ENCODE measurements around the gene ACACA. TPM values are rescaled to one million over a fixed set of nuclear protein-coding genes. Genes with fewer than 3 reads are reported as not detected.
"Not testable (repeated sequence)": the region's sequence is repeated elsewhere in the genome, so short reads cannot be mapped to it uniquely, and the experiment has no call there.

ACACA gene
- 21.9 TPM for polyA plus RNA-seq (2012; ENCODE audit: missing spikeins)

DNA sequence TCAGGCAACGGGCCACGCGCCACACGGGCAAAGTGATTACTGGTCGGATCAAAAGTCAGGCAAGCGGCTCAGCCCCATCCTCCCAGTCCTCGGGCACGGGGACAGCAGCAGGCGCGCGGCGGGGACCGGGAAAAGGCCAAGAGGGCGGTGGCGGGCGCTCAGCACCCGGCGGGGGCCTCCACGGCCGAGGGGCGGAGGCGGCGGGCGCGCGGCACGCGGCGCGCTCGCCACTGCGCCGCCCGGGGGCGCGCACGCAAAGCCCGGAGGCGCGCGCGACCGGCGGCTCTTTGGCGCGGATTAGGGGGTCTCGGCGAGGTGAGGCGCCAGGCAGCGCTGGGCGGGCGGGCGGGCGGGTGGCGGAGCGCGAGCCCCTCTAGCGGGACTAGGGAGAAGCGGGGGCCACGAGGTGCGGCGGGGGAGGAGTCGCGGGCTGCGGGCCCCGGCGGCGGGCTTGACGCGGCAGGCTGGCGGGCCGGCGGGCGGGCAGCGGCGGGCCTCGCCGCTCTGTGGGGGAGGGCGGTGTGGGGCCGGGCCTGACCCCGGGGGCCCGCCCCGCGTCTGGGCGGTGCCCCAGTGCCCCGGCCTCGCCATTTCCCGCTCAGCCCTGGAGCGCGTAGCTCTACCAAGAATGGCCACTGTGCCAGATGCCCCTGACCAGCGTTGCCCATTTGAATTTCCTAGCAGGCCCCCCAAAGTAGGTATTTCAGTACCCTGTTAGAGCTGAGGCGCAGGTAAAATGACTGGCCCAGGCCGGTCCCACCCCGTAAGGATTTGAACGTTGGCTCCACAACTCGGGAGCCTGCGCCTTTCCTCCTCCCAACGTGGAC is at the start of gene ACACA, which contains the start of gene TADA2A:
Gene ACACA, minus strand, starts transcription at position 202 of the 827 bp plus-strand sequence. CDS start 537 bp downstream, outside the sequence.
Gene TADA2A, plus strand, starts transcription at position 252 of the 827 bp plus-strand sequence. CDS start 4,480 bp downstream, outside the sequence.
- TF ChIP-seq TAF1 (IDR thresholded peaks at IDR 0.05; ENCODE audit: borderline replicate concordance, low read depth, low read length) (peak; percentile 65), POLR2AphosphoS5 (IDR thresholded peaks at IDR 0.05; ENCODE audit: low read depth, low read length) (peak; percentile 76), POLR2A (IDR thresholded peaks at IDR 0.05; ENCODE audit: low read depth, low read length) (peak; percentile 79; the same call in 1 of the 2 replicates)
- no peak for FAIRE-seq
- peak; percentile 93 for DNase-seq (ENCODE audit: insufficient read length)

DNA sequence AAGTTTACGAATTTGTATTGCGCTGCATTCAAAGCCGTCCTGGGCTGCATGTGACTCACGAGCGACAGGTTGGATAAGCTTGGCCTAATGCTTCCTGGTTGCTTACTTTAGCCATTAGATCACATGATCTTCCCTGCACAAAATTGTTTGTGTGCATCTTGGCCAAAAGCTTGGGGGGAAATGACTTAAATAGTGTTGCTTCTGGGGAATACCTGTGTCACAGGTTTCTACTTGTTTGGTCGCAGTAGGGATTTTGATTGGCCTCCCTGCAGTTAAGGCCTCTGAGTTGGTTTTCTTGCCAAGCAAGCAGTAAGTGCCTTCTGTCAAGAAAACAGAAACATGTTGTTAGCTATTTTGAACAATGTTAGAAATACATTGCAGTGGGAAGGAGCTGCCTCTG is 43.5 kb upstream of the ACACA start:
- no peak for DNase-seq (ENCODE audit: insufficient read length)
- FAIRE-seq: no peak
- TF ChIP-seq TAF1 (IDR thresholded peaks at IDR 0.05; ENCODE audit: borderline replicate concordance, low read depth, low read length) (no peak), POLR2AphosphoS5 (IDR thresholded peaks at IDR 0.05; ENCODE audit: low read depth, low read length) (no peak)

DNA sequence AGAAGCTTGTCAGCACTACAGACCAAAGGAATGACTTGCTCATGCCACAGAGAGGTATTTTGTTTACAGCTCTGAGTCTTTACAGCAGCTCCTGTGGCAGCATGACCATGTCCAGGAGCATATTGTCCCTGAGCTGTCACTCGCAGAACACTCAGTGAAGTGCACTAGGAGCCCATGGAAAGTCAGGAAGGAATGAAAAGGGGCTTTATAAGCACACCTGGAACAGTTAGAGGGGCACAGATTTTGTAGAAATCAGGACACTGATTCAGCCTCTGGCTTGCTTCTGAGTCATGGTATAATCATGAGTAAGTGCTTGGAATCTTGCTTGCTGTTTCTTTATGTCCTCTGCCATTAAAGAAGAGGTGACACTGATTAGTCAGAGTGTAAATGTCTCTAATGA is 41.0 kb upstream of the ACACA start:
- no peak for DNase-seq (ENCODE audit: insufficient read length)
- no peak for TF ChIP-seq POLR2A (IDR thresholded peaks at IDR 0.05; ENCODE audit: low read depth, low read length)
- no peak for TF ChIP-seq TAF1 (IDR thresholded peaks at IDR 0.05; ENCODE audit: borderline replicate concordance, low read depth, low read length)
- no peak for TF ChIP-seq POLR2AphosphoS5 (IDR thresholded peaks at IDR 0.05; ENCODE audit: low read depth, low read length)
- FAIRE-seq: no peak

DNA sequence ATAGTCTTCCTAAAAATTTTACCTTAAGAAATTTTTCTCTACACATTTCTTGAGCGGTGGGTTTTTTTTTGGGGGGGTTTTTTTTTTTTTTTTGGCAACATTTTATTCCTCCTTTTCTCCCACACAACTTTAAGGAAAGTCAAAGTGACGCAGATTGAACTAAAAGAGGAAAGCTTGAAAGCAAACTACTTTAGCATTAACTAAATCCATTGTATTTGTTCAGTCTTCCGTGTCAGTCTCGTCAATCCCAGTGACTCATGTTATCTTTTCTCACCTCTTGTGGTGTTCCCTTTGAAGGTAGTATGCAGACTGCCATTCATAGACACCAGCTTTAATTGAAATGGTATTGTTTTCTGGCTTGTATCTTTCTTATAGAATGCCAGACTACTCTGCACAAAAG is 39.4 kb upstream of the ACACA start:
- TF ChIP-seq TAF1 (IDR thresholded peaks at IDR 0.05; ENCODE audit: borderline replicate concordance, low read depth, low read length) (no peak), POLR2AphosphoS5 (IDR thresholded peaks at IDR 0.05; ENCODE audit: low read depth, low read length) (no peak), POLR2A (IDR thresholded peaks at IDR 0.05; ENCODE audit: low read depth, low read length) (no peak)
- no peak for FAIRE-seq
- no peak for DNase-seq (ENCODE audit: insufficient read length)

DNA sequence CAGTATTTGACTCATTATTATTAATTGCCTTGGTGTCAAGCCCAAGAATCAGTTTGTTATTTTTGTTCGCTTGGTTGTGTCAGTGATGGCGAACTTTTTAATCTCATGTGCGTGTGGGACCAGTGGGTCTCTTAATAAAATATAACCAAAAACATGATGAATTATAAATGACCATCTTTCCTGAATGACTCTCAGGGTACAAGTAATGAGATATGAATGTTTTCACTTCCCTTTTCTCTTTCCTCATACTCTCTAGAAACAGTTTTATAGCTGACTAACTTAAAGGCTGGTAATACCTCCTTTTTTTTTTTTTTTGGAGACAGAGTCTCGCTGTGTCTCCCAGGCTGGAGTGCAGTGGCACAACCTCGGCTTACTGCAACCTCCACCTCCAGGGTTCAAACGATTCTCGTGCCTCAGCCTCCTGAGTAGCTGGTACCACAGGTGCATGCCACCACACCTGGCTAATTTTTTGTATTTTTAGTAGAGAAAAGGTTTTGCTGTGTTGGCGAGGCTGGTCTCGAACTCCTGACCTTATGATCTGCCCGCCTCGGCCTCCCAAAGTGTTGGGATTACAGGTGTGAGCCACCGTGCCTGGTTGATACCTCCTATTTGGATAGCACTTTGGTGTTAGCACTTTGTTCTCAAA is 34.9 kb upstream of the ACACA start:
- not testable (repeated sequence) for DNase-seq (ENCODE audit: insufficient read length); FAIRE-seq

DNA sequence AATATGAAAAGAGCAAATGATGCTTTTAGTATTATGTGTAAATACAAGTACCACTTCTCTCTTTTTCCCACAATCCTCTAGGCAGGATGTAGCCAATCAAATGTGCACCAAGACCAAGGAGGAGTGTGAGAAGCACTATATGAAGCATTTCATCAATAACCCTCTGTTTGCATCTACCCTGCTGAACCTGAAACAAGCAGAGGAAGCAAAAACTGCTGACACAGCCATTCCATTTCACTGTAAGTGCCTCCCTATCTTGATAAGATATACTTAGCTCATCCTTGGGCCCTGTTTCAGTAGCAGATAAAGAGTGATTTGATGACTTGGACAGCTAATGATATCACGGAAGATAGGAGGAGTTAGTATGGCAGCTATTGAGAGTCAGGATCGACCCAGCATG is 33.8 kb upstream of the ACACA start:
- FAIRE-seq: no peak

DNA sequence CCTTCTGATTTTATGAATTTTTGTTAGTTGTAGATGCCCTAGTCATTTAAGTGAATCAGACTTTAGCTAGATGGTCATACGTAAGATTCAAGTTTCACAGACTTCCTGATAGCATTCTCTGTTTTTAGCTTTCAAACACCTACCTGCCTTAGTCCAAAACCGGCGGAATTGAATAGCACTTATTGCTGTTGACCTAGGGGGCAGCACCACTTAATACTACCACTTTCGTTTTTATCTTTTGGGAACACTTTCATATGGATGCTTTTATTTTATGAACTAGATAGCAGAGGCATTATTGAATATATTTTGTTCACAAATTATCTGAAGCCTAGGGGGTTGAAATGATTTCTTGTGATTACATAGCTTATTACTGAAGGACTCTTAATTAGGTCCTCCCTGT is 31.5 kb upstream of the ACACA start:
- TF ChIP-seq TAF1 (IDR thresholded peaks at IDR 0.05; ENCODE audit: borderline replicate concordance, low read depth, low read length) (no peak), POLR2AphosphoS5 (IDR thresholded peaks at IDR 0.05; ENCODE audit: low read depth, low read length) (no peak), POLR2A (IDR thresholded peaks at IDR 0.05; ENCODE audit: low read depth, low read length) (no peak)
- DNase-seq (ENCODE audit: insufficient read length) (no peak), FAIRE-seq (no peak)

More for the DNA sequence above, 33.8 kb upstream of the ACACA start:
- TF ChIP-seq POLR2A (IDR thresholded peaks at IDR 0.05; ENCODE audit: low read depth, low read length): no peak
- DNase-seq (ENCODE audit: insufficient read length): no peak

DNA sequence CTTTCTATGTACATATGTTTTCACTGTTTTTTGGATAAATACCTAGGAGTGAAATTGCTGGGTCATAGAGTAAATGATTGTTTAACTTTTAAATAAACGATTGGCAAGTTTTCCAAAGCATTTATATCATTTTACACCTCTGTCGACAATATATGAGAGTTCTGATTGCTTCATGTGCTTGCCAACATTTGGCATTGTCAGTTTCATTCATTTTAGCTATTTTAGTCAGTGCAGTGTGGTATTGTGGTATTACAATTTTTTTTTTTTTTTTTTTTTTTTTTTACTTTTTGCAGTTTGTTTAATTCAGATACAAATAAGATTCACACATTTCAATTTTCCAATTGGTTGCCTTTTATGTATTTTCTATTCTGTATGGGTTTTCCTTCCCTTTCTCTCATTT is 26.0 kb upstream of the ACACA start:
- DNase-seq (ENCODE audit: insufficient read length): no peak
- TF ChIP-seq POLR2A (IDR thresholded peaks at IDR 0.05; ENCODE audit: low read depth, low read length) (no peak), POLR2AphosphoS5 (IDR thresholded peaks at IDR 0.05; ENCODE audit: low read depth, low read length) (no peak), TAF1 (IDR thresholded peaks at IDR 0.05; ENCODE audit: borderline replicate concordance, low read depth, low read length) (no peak)
- no peak for FAIRE-seq

DNA sequence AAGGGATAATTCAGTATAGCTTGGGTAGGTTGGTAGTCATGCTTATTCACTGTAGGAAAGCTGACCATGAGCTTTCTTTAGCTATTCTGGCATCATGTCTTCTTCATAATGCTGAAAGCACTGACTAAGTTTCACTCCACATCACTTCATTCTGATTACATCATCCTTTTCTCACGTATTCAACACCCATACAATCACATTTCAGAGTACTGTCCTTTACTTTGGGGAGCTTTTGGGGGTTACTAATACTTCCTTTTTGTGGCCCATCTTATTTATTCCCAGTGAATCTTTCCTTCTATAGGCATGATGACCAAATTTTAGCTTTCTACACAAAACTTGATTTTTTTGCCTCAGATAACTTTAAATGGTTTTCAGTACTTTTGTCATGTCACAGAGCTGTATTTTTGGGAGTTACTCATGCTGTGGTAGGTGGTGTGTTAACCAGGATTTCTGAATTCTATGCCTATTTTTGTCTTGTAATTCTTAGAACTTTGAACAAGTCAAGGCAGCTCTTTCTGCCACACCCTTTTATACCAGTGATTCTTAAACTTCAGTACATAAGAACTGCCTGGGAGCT is 23.5 kb upstream of the ACACA start:
- FAIRE-seq (no peak), DNase-seq (ENCODE audit: insufficient read length) (no peak)
- no peak for TF ChIP-seq TAF1 (IDR thresholded peaks at IDR 0.05; ENCODE audit: borderline replicate concordance, low read depth, low read length)
- no peak for TF ChIP-seq POLR2A (IDR thresholded peaks at IDR 0.05; ENCODE audit: low read depth, low read length)
- TF ChIP-seq POLR2AphosphoS5 (IDR thresholded peaks at IDR 0.05; ENCODE audit: low read depth, low read length): no peak

DNA sequence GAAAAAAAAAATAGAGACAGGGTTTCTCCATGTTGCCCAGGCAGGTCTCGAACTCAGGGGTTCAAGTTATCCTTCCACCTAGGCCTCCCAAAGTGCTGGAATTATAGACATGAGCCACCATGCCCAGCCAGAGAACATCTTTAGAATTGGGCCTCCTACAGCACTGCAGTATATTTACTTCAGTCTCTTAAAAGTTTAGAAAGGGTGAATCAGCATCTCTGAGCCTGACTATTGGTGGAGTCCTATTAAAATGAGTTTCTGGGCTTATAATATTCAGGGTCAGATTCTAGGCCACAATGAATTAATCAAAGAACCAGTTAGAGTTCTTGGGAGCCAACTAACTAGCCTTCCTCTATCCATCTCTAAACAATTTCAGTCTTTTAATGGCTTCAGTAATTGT is 22.8 kb upstream of the ACACA start:
- TF ChIP-seq TAF1 (IDR thresholded peaks at IDR 0.05; ENCODE audit: borderline replicate concordance, low read depth, low read length): no peak
- no peak for TF ChIP-seq POLR2AphosphoS5 (IDR thresholded peaks at IDR 0.05; ENCODE audit: low read depth, low read length)
- no peak for TF ChIP-seq POLR2A (IDR thresholded peaks at IDR 0.05; ENCODE audit: low read depth, low read length)
- no peak for FAIRE-seq

DNA sequence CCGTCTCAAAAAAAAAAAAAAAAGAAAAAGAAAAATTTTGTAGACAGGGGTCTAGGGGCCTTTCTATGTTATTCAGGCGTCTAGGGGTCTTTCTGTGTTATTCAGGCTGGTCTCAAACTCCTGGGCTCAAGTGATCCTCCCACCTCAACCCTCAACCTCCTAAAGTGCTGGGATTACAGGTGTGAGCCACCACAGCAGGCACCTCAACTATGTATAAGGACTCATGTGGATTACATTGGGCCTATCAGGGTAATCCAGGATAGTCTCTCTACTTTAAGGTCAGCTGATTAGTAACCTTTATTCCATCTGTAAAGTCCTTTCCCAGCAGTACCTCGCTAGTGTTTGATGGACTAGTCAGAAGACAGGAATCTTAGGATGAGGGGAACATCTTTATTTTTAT is 22.4 kb upstream of the ACACA start:
- no peak for TF ChIP-seq TAF1 (IDR thresholded peaks at IDR 0.05; ENCODE audit: borderline replicate concordance, low read depth, low read length)
- no peak for TF ChIP-seq POLR2AphosphoS5 (IDR thresholded peaks at IDR 0.05; ENCODE audit: low read depth, low read length)
- no peak for TF ChIP-seq POLR2A (IDR thresholded peaks at IDR 0.05; ENCODE audit: low read depth, low read length)
- no peak for DNase-seq (ENCODE audit: insufficient read length)
- FAIRE-seq: no peak

More for the DNA sequence above, 22.8 kb upstream of the ACACA start:
- DNase-seq (ENCODE audit: insufficient read length): no peak

DNA sequence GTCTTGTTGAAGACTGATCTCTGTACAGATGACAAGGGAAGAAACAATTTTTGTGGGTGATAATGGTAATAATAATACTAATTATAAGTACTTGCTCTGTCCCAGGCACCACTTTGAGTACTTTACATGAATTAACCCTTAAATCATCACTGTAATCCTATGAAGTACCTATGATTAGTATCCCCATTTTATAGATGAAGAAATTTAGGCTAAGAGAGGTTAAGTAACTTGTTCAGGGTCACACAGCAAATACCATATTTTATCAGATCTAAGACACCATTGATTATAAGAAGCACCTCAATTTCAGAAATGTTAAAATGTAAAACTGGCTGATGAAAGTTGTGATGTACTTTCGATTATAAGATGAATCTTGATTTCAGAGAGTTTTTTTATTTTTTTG is 18.6 kb upstream of the ACACA start:
- DNase-seq (ENCODE audit: insufficient read length): no peak
- FAIRE-seq: no peak
- no peak for TF ChIP-seq POLR2A (IDR thresholded peaks at IDR 0.05; ENCODE audit: low read depth, low read length)
- no peak for TF ChIP-seq POLR2AphosphoS5 (IDR thresholded peaks at IDR 0.05; ENCODE audit: low read depth, low read length)
- TF ChIP-seq TAF1 (IDR thresholded peaks at IDR 0.05; ENCODE audit: borderline replicate concordance, low read depth, low read length): no peak

Measured in GM12892 (cell line).